Measurements from ENCODE around the gene CELSR2. TPM values are rescaled to one million over a fixed set of nuclear protein-coding genes. Genes with fewer than 3 reads are reported as not detected.
A peak's percentile ranks its signal among the peaks of the same experiment; 100 is the strongest.

The CELSR2 gene
- total RNA-seq, 2 donors from 2014 or later: 2.5 to 3.1 TPM

- Mint-ChIP-seq H3K36me3 (ENCODE audit: insufficient read depth in 2 of 2) (no peaks in the 10 kb centered on the region), H3K4me3 (no peak overlapping the region), H3K27me3 (ENCODE audit: low read depth) (peaks cover 15% of the 10 kb centered on the region), H3K27ac (no peak overlapping the region), H3K9me3 (no peaks in the 10 kb centered on the region), H3K4me1 (ENCODE audit: low read depth) (no peaks in the 10 kb centered on the region)
- ATAC-seq (replicated peaks in 1 of 2) (no peak), DNase-seq (no peak)
Measured at GRCh38 chr1:109290137-109290536, 40.8 kb downstream of the CELSR2 start.

- H3K27ac Mint-ChIP-seq: no peak overlapping the region
Measured at GRCh38 chr1:109290998-109291397, 41.7 kb downstream of the CELSR2 start.

DNA sequence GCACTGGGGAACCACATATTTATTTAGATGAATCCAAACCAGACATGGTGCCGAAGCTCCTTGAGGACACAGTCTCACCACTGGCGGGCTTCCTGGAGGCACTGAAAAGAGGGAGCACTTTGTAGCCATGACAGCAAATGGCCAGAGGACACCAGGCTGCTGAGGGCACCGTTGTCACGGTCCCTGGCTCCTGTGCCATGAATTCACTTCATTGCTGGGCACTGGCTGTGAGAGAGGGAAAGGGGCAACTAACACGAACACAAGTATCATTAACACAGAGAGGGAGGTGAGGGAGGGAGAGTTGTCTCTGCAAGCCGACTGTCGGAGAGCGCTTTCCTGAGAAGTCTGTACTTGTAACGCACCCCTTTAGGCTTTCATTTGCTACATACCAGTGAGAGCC is 43.0 kb downstream of the CELSR2 start:
- Mint-ChIP-seq H3K27ac (no peak overlapping the region), H3K4me3 (no peak overlapping the region), H3K36me3 (ENCODE audit: insufficient read depth in 2 of 2) (no peaks in the 10 kb centered on the region), H3K4me1 (ENCODE audit: low read depth) (no peaks in the 10 kb centered on the region), H3K9me3 (no peaks in the 10 kb centered on the region), H3K27me3 (ENCODE audit: low read depth) (peaks cover 15% of the 10 kb centered on the region)
- no peak for DNase-seq
- no peak for ATAC-seq (replicated peaks in 1 of 2)

More at GRCh38 chr1:109290998-109291397, 41.7 kb downstream of the CELSR2 start:
- H3K4me3 Mint-ChIP-seq: no peak overlapping the region
- H3K4me1 Mint-ChIP-seq (ENCODE audit: low read depth): no peaks in the 10 kb centered on the region
- H3K27me3 Mint-ChIP-seq (ENCODE audit: low read depth): peaks cover 15% of the 10 kb centered on the region
- DNase-seq: no peak
- H3K9me3 Mint-ChIP-seq: no peaks in the 10 kb centered on the region
- no peaks in the 10 kb centered on the region for H3K36me3 Mint-ChIP-seq (ENCODE audit: insufficient read depth in 2 of 2)
- no peak for ATAC-seq (replicated peaks in 1 of 2)

DNA sequence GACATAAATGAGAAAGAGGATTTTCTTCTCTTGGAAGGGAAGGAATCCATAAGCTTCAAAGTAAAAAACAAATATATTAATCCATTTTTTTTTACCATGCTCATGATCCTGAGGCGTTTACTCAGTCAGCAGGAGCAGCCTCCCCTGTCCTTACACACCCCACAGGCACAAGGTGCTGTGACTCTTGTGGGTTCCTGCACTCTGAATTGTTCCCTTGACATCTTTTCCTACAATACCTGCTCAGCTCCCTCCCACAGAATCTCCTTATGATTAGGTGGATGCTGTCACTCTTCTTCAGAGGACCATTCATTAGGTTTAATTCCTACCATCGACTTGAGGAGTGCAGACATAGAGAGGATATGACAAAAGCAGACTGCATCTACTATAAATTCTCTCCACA is 43.7 kb downstream of the CELSR2 start:
- Mint-ChIP-seq H3K9me3 (no peaks in the 10 kb centered on the region), H3K27ac (no peak overlapping the region), H3K4me1 (ENCODE audit: low read depth) (no peaks in the 10 kb centered on the region), H3K4me3 (no peak overlapping the region), H3K27me3 (ENCODE audit: low read depth) (peaks cover 15% of the 10 kb centered on the region), H3K36me3 (ENCODE audit: insufficient read depth in 2 of 2) (no peaks in the 10 kb centered on the region)
- ATAC-seq (replicated peaks in 1 of 2) (no peak), DNase-seq (no peak)

DNA sequence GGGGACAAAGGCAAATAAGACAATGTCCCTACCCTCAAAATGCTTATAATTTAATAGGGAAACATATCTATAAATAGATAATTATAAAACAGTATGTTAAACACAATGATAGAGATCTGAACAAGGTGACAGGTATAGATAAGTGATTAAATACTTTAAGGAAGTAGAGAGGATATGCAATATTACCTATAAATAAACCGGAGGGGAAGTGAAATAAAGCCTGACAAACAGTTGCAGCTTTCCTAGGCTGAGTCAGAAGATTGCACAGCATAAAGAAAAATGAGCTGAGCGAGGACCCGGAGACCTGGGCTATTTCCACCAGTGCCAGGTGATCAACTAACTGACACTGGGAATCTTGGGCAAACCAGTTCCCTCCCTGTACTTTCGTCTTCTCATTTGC is 45.1 kb downstream of the CELSR2 start:
- Mint-ChIP-seq H3K4me3 (no peak overlapping the region), H3K4me1 (ENCODE audit: low read depth) (no peaks in the 10 kb centered on the region), H3K9me3 (no peaks in the 10 kb centered on the region), H3K36me3 (ENCODE audit: insufficient read depth in 2 of 2) (no peaks in the 10 kb centered on the region), H3K27me3 (ENCODE audit: low read depth) (peaks cover 16% of the 10 kb centered on the region), H3K27ac (no peak overlapping the region)
- DNase-seq (no peak), ATAC-seq (replicated peaks in 1 of 2) (no peak)

DNA sequence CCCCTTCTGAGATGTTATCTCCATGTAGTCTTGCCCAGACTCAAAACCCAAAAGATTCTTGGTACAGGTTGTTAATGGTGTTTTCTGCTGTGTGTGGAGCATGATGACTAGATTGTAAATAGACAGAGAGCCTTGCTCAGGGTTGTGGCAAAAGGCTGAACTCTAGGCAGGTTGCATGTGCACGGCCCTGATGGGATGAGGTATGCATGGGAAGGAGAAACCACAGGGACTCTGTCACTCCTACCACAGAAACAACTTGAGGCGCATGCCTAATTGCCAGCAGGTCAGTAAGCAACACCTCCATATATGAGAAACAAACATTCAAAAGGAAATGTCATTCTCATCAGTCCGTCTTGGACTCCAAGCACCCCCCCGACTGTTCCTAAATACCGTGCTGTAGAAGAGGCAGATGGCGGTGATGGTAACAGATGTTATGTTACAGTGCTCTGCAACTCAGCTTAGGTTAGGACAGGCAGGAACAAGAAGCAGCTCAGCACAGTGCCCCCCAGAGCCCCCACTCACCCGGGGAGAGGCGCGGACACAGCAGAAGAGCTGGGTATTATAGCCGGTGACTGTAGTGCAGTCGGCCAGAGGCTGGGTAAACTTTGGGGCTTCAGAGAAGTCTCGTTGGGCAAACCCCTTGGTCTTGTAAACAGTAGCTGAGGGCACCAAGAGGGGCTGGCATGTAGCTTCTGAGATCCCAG is 46.5 kb downstream of the CELSR2 start:
- H3K4me3 Mint-ChIP-seq: no peak overlapping the region
- DNase-seq (no peak), ATAC-seq (replicated peaks in 1 of 2) (no peak)
- no peak overlapping the region for H3K27ac Mint-ChIP-seq
- no peaks in the 10 kb centered on the region for H3K9me3 Mint-ChIP-seq
- no peaks in the 10 kb centered on the region for H3K4me1 Mint-ChIP-seq (ENCODE audit: low read depth)
- no peaks in the 10 kb centered on the region for H3K36me3 Mint-ChIP-seq (ENCODE audit: insufficient read depth in 2 of 2)
- peaks cover 20% of the 10 kb centered on the region for H3K27me3 Mint-ChIP-seq (ENCODE audit: low read depth)

GRCh38 chr1:109296782-109297181 is 47.4 kb downstream of the CELSR2 start:
- Mint-ChIP-seq H3K9me3 (no peaks in the 10 kb centered on the region), H3K27me3 (ENCODE audit: low read depth) (peaks cover 20% of the 10 kb centered on the region), H3K36me3 (ENCODE audit: insufficient read depth in 2 of 2) (no peaks in the 10 kb centered on the region), H3K4me3 (no peak overlapping the region), H3K4me1 (ENCODE audit: low read depth) (no peaks in the 10 kb centered on the region), H3K27ac (no peak overlapping the region)
- DNase-seq: no peak
- ATAC-seq (replicated peaks in 1 of 2): no peak

- Mint-ChIP-seq H3K27ac (no peak overlapping the region), H3K27me3 (ENCODE audit: low read depth) (peaks cover 20% of the 10 kb centered on the region), H3K9me3 (no peaks in the 10 kb centered on the region), H3K4me1 (ENCODE audit: low read depth) (no peaks in the 10 kb centered on the region), H3K36me3 (ENCODE audit: insufficient read depth in 2 of 2) (no peaks in the 10 kb centered on the region), H3K4me3 (no peak overlapping the region)
- peak in 1 of 2 donors; percentile 21 for DNase-seq
- no peak for ATAC-seq (replicated peaks in 1 of 2)
Measured at GRCh38 chr1:109298666-109299557, 49.6 kb downstream of the CELSR2 start.

DNA sequence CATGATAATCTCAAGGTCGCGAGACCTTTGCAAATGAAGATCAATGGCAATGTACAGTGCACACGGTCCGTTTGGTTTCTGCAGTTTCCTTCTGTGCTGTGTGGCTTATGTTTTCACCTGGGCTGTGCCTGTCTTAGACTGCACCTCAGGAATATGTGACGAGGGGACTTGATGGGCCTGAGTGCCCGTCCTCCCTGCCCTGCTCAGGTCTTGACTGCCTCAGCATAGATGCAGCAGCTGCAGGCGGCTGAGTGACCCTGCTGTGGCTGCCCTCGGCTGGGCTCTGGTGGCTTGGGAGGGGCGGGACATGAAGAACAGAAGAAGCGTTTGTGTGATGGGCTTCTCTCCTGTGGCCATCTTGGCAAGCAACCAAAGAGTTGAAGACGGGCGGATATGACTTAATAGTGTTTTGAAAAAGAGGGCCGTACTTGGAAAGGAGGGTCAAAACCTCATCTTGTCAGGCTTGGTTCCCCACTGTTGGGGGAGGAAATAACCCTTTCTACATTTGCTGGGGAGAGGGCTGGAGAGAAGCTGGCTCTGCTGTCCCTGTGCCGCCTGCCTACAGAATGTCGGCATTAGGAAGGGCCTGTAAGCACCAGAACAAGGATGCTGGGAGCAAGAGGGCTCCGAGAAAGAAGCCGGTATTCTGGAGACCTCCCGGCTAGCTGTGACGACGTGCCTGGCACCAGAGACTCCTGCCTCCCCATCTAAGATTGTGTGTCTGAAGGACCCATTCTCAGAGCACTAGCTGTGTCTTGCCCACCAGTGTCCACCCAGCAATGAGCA is 50.4 kb downstream of the CELSR2 start:
- Mint-ChIP-seq H3K27me3 (ENCODE audit: low read depth) (peaks cover 11% of the 10 kb centered on the region), H3K9me3 (no peaks in the 10 kb centered on the region), H3K36me3 (ENCODE audit: insufficient read depth in 2 of 2) (no peaks in the 10 kb centered on the region), H3K4me3 (no peak overlapping the region), H3K4me1 (ENCODE audit: low read depth) (no peaks in the 10 kb centered on the region), H3K27ac (no peak overlapping the region)
- DNase-seq (no peak), ATAC-seq (replicated peaks in 1 of 2) (no peak)

DNA sequence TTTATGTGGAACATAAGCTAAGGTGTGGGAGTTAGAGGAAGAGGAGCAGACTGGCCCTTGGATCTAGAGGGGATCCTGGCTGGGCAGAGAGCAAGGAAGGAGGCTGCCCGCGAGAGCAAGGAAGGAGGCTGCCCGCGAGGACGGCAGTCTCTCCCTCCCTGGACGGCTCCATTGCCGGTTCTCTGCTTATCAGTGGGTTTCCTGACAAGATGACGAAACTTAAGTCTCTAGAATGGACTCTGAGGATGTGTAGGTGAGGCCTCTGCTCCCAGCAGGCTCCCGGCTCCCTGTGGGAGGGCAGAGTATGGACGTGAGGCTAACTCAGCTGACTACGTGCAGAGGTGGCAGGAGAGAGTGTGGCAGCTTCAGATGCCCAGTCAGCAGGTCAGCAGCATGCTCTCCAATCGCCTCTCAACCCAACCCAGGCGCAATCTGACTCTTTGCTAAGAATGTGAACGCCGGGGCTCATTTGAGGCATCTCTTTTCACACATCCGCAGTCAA is 51.4 kb downstream of the CELSR2 start:
- H3K4me3 Mint-ChIP-seq: no peak overlapping the region
- no peaks in the 10 kb centered on the region for H3K36me3 Mint-ChIP-seq (ENCODE audit: insufficient read depth in 2 of 2)
- DNase-seq (no peak), ATAC-seq (replicated peaks in 1 of 2) (no peak)
- peaks cover 10% of the 10 kb centered on the region for H3K27me3 Mint-ChIP-seq (ENCODE audit: low read depth)
- H3K27ac Mint-ChIP-seq: no peak overlapping the region
- no peaks in the 10 kb centered on the region for H3K4me1 Mint-ChIP-seq (ENCODE audit: low read depth)
- no peaks in the 10 kb centered on the region for H3K9me3 Mint-ChIP-seq

- H3K4me3 Mint-ChIP-seq: no peak overlapping the region
- H3K36me3 Mint-ChIP-seq (ENCODE audit: insufficient read depth in 2 of 2): no peaks in the 10 kb centered on the region
- no peak overlapping the region for H3K27ac Mint-ChIP-seq
- H3K27me3 Mint-ChIP-seq (ENCODE audit: low read depth): peaks cover 10% of the 10 kb centered on the region
- no peaks in the 10 kb centered on the region for H3K9me3 Mint-ChIP-seq
- H3K4me1 Mint-ChIP-seq (ENCODE audit: low read depth): no peaks in the 10 kb centered on the region
- DNase-seq: no peak
- ATAC-seq (replicated peaks in 1 of 2): no peak
Measured at GRCh38 chr1:109301874-109302273, 52.5 kb downstream of the CELSR2 start.

GRCh38 chr1:109304226-109304920 is 55.0 kb downstream of the CELSR2 start:
- H3K9me3 Mint-ChIP-seq: no peaks in the 10 kb centered on the region
- no peak for ATAC-seq (replicated peaks in 1 of 2)
- H3K4me1 Mint-ChIP-seq (ENCODE audit: low read depth): no peaks in the 10 kb centered on the region
- H3K36me3 Mint-ChIP-seq (ENCODE audit: insufficient read depth in 2 of 2): no peaks in the 10 kb centered on the region
- H3K4me3 Mint-ChIP-seq: no peak overlapping the region
- DNase-seq: no peak
- peaks cover 13% of the 10 kb centered on the region for H3K27me3 Mint-ChIP-seq (ENCODE audit: low read depth)
- H3K27ac Mint-ChIP-seq: no peak overlapping the region
